ENCODE results near the gene ANKRD11.
"Not testable (repeated sequence)": the region's sequence is repeated elsewhere in the genome, so short reads cannot be mapped to it uniquely, and the experiment has no call there.

ANKRD11 gene

GRCh38 chr16:89309438-89310122, 180.8 kb downstream of the ANKRD11 start:
- FAIRE-seq: no peak
- no peak for DNase-seq (ENCODE audit: extremely low spot score, insufficient read length, low read depth)

DNA sequence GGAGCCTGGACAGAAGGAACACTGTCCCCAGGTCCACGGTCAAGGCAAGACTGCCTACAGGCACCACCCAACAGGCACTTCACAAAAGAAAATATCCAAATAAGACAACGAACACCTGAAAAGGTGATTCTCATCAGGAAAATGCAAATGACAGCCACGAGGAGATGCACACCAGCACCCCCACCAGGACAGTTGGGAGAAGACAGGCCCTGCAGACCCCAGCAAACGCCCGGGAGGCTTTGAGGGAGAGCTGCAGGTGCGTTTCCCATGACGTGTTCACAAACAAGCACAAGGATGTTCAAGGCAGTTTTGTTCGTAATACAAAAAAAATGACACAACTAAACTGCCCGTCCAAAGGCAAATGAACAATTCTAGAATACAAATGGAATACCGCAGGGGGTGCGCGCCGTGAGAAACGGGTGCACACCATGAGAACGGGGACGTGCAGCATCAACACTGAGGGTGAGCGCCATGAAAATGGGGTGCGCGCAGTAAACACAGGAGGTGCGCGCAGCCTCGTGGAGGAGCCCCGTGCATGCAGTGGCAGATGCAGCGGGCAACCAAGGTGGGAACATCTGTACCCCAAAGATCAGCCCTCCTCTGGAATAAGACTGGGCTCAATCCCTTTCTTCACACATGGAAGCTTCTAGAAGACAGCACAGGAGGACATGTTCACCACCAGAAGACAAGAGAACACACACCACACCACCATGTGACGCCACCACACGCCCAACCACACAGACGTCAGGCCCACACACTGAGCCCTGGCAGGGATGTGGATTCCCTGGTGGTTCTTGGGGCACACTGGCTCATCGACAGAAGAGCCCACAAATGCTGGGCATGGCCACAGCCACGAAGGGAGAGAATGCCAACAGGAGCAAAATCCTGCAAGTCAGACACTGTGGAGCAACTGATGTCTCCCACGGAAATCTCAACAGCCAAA, 181.7 kb downstream of the ANKRD11 start:
- FAIRE-seq (no peak), DNase-seq (ENCODE audit: extremely low spot score, insufficient read length, low read depth) (no peak)

- no peak for DNase-seq (ENCODE audit: extremely low spot score, insufficient read length, low read depth)
These were observed 182.9 kb downstream of the ANKRD11 start for GRCh38 chr16:89307421-89307805.

DNA sequence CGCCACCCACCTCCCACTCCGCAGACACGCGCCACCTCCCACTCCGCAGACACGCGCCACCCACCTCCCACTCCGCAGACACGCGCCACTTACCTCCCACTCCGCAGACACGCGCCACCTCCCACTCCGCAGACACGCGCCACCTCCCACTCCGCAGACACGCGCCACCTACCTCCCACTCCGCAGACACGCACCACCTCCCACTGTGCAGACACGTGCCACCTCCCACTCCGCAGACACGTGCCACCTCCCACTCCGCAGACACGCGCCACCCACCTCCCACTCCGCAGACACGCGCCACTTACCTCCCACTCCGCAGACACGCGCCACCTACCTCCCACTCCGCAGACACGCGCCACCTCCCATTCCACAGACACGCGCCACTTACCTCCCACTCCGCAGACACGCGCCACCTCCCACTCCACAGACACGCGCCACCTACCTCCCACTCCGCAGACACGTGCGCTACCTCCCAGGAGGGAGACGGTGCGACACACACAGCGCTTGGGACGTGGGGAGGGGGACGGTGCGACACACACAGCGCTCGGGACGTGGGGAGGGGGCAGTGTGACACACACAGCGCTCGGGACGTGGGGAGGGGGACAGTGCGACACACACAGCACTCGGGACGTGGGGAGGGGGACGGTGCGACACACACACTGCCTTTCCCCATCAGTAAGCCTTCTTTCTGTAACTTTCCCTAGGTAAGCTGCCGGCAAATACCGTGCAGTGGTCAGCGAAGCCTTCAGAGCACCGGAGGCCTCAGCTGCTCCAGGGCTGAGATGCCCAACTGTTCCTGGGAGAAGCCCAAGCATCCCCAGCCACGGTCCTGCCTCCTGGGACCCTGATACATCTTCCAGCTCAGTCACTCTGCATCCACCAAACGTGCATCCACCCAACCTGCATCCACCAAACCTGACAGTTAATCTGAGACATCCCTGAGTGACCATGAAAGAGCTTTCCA, 183.6 kb downstream of the ANKRD11 start:
- DNase-seq (ENCODE audit: extremely low spot score, insufficient read length, low read depth); FAIRE-seq: not testable (repeated sequence)

More at GRCh38 chr16:89307421-89307805, 182.9 kb downstream of the ANKRD11 start:
- no peak for FAIRE-seq

- DNase-seq (ENCODE audit: extremely low spot score, insufficient read length, low read depth) (no peak), FAIRE-seq (no peak)
These were observed 185.2 kb downstream of the ANKRD11 start for GRCh38 chr16:89304941-89305705.

GRCh38 chr16:89304181-89304851, 186.0 kb downstream of the ANKRD11 start:
- no peak for DNase-seq (ENCODE audit: extremely low spot score, insufficient read length, low read depth)
- FAIRE-seq: no peak

DNA sequence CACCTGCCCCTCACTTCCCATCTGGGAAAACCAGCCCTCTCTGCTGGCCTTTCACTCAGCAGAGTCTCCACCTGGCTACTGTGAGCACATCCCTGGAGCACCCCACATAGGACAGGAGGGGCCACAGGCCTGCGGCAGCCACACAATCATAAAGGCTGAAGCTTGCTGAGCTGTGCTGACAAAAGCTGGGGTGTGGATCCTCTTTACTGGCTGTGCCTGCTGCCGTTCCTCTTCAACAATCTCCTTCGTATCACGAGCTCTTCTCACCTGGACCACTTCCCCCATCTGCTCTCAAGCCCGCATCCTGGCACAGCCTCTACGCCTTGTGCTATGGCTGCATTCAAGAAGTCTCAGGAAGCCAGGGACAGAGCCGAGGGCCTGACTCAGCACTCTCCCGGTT, 186.7 kb downstream of the ANKRD11 start:
- DNase-seq (ENCODE audit: extremely low spot score, insufficient read length, low read depth): no peak
- FAIRE-seq: no peak

DNA sequence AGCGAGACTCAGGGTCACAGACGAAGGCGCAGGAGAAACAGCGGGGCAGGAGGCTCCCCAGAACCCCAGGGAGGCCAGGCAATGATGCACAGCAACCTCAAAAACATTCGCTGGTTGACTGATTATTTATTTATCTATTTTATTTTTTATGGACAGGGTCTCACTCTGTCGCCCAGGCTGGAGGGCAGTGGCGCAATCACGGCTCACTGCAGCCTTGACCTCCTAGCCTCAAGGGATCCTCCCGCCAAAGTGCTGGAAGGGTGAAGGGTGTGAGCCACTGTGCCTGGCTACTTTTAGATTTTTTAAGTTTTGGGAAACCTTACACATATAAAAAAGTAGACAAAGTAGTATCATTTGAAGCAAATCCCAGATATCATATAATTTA, 189.4 kb downstream of the ANKRD11 start:
- no peak for FAIRE-seq
- no peak for DNase-seq (ENCODE audit: extremely low spot score, insufficient read length, low read depth)

- DNase-seq (ENCODE audit: extremely low spot score, insufficient read length, low read depth) (no peak), FAIRE-seq (no peak)
These were observed 189.9 kb downstream of the ANKRD11 start for GRCh38 chr16:89300311-89300975.

DNA sequence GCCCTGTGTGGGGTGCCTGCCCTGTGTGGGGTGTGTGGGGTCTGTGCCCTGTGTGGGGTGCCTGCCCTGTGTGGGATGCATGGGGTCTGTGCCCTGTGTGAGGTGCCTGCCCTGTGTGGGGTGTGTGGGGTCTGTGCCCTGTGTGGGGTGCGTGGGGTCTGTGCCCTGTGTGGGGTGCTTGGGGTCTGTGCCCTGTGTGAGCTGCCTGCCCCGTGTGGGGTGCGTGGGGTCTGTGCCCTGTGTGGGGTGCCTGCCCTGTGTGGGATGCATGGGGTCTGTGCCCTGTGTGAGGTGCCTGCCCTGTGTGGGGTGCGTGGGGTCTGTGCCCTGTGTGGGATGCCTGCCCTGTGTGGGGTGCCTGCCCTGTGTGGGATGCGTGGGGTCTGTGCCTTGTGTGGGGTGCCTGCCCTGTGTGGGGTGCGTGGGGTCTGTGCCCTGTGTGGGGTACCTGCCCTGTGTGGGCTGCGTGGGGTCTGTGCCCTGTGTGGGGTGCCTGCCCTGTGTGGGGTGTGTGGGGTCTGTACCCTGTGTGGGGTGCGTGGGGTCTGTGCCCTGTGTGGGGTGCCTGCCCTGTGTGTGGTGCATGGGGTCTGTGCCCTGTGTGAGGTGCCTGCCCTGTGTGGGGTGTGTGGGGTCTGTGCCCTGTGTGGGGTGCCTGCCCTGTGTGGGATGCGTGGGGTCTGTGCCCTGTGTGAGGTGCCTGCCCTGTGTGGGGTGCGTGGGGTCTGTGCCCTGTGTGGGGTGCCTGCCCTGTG, 190.8 kb downstream of the ANKRD11 start:
- DNase-seq (ENCODE audit: extremely low spot score, insufficient read length, low read depth); FAIRE-seq: not testable (repeated sequence)

DNA sequence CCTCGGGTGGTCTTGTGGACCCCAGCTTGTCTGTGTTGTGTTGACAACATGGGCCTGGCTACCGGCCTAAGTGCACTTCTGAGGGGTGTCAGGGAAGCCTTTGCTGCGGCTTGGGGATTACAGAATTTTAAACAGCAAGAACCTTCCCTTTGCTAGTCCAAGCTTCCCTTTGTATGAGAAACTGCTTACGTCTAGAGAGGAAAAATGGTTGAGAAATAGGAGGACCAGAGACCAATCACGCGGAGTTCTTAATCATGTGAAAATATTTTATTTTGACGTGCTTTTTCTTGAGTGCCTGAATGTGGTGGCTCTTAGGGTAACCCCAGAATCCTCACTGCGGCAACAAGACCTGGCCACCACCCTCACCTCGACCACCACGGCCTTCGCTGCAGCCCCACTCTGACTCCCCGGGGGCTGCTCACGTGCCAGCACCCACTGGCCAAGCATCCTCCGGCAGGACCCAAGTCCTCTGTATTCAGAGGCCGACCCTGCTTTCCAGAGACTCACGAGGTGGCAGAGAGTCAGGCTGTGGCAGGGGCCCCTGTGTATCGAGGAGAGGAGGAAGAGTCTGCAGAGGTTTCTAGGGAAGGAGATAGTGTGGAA, 191.6 kb downstream of the ANKRD11 start:
- no peak for FAIRE-seq
- no peak for DNase-seq (ENCODE audit: extremely low spot score, insufficient read length, low read depth)

DNA sequence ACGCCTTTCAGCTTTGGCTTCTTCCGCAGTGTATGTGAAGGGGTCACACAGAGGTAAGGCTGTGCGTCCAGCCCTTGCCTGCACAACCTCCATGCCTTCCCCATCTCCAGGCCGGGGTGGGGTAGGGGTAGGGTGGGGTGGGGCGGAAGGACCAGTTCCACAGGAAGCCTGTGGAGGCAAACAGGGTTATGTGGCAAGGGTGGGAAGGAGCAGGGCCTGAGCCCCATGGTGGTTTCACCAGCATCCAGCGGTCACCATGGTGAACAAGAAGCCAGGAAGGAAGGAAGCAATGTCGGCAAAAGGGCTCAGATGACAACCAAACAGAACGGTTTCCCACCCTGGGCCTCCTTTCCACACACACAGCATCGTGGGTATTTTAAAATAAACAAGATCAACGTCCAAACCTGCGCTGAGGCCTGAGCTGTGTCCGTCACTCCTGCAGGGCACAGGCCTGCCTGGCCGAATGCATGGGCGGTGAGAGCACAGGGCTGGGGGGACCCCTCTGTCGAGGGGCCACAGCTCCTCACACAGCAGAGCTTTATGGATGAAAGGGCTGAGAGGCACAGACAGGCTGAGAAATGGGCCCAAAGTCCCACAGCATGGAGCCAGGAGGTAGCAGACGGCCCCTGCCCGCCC, 192.3 kb downstream of the ANKRD11 start:
- DNase-seq (ENCODE audit: extremely low spot score, insufficient read length, low read depth) (no peak), FAIRE-seq (no peak)

DNA sequence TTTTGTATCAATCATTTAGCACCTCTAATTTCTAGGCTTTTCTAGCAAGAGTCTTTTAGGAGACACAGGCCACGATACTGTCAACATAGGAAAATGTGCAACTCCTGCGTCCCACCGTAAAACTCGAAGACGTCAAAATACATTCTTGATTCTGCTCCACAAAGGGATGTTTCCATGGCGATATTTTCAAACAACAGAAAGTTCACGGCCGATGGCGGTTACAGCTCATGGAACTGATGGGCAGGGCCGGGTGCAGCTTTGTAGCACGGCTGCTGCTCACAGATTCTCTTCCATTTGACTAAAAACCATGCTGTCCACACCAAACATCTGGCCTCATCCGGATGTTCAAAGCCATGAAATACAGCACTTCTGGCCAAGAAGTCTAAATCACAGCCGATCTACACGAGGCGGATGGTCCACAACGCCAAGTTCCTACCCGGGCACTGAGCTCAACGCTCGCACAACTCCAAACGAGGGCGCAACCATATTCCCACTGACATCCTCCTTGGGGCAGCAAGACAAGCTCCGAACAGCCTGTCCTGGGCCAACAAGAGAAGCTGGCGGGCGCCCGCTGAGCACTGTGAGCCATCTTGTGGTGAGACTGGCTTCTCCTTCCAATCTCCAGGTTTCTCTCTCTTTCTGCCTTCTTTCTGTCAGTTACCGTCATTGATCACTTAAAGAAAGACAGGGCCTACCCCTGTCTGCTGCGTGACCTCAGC, 193.0 kb downstream of the ANKRD11 start:
- no peak for DNase-seq (ENCODE audit: extremely low spot score, insufficient read length, low read depth)

DNA sequence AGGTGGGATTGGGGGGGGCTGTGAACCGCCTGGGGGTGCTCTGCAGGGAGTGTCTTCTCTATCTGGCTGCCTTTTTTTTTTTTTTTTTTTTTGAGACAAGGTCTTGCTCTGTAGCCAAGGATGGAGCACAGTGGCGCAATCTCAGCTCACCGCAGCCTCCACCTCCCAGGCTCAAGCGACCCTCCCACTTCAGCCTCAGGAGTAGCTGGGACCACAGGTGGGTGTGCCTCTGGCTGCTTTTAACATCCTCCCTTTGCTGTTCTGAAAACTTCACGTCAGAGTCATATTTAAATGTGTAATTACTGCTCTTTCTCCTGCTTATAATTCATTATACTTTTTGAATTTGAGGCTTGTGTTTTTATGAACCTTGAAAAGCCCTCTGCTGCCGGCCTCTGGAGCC, 194.4 kb downstream of the ANKRD11 start:
- FAIRE-seq (no peak), DNase-seq (ENCODE audit: extremely low spot score, insufficient read length, low read depth) (no peak)

More for the DNA sequence above, 193.0 kb downstream of the ANKRD11 start:
- no peak for FAIRE-seq

GRCh38 chr16:89295071-89295900, 195.1 kb downstream of the ANKRD11 start:
- DNase-seq (ENCODE audit: extremely low spot score, insufficient read length, low read depth) (no peak), FAIRE-seq (no peak)
